NCI-H526 (cell line): ENCODE data around the gene KDM4B.

ENCODE experiments used
- DNase-seq, 2 experiments: peaks; one replicate each; lab custom pipeline; 2025; lab: John Stamatoyannopoulos, UW

Gene KDM4B

DNA sequence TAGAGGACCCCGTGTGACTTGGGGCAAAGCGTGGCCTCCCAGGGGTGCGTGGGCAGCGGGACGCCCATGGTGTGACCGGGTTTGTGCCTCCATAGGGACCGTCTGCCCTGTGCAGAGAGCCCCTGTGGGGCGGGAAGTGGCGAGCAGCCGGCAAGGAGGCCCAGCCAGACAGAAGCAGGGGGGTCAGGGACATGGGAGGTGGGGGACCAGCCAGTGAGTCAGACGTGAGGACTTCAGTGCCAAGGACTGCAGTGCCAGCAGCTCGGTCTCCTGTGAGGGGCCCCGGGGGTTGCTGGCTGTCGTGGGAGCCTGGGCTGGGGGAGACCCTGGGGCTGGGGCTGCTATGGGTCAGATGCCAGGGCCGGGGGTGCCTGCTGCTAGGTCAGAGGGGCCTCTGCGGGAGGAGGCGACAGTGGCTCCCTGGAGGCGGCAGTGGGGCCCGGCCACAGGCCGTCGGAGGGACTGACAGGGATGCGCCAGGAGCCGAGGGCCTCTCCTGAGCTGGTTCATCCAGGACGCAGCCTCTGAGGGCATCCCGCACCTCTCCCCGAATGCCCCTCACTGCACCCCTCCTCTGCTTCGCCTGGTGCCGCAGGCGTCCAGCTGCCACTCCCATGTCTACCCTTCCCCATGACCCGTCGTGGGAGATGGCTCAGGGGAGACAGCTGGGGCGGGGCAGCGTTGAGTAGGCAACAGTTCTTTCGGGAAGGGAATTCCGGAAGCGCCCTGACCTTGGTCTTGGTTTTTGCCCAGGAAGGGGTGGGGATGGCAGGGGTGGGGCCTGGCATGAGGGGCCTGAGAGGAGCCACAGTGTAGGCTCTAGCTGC is 80.0 kb downstream of the KDM4B start:
- no peak for DNase-seq

DNA sequence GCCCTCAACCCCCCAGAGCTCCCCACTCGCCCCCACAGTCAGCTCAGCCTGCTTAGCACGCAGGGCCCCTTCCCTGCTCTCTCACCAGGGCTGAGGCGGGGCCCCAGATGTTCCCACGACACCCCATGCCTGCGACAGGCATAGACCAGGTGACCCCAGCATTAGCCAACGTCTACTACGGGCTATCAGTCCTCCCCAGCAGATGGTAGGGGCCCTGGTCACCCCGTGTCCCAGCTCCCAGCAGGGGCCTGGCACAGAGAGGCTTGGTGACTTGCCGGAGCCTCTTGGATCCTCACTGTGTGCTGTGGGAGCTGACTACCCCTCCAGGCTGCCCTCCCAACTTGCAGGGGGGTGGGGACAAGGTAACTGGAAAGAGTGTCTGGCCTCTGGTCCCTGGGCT is 80.6 kb downstream of the KDM4B start:
- DNase-seq = no peak

DNA sequence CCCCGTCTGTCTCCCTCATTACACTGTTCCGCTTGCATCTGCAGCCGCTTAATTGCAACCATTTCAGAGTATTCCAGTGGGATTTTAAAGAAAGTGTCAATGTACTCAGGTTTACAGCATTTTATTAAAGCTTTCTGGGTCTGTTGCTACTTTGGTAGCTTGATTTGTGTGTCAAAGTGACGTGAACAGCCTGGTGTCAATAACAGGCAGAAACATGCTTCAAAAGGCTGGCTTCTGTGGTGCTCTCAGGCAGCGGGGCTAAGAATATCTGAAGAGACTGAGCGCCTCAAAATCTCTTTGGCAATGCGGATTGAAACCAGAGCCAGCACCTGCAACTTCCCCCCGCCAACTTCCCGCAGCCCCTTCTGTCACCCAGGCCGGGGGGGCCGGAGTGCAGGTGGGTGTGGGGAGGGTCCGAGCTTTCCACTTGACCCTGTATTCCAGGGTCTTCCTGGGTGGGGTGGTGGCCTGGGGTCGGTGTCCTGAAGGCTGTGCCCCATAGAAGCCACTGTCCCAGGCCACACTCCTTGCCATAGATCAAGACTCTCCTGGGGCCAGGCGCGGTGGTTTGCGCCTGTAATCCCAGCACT is 81.2 kb downstream of the KDM4B start:
- no peak for DNase-seq

DNA sequence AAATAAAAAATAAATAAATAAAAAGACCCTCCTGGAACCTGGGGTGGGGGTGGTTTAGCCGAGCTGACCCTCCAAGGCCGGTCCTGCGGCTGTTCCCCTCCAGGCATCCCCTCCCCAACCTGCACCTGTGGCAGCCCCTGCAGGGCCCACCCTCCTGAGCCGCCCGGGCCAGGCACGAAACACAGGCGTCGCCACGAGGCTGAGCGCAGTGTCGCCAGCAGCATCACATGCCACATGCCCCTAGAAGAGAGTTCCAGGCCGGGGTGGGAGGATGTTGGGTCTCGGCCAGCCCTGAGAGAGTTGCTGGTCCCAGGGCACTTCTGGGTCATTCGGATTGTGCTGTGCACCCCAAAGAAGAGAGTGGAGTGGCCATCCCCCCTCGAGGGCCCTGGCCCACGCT is 82.0 kb downstream of the KDM4B start:
- no peak for DNase-seq

GRCh38 chr19:5051619-5052018 is 82.7 kb downstream of the KDM4B start:
- DNase-seq = no peak

GRCh38 chr19:5052515-5052914 is 83.6 kb downstream of the KDM4B start:
- no peak for DNase-seq

DNA sequence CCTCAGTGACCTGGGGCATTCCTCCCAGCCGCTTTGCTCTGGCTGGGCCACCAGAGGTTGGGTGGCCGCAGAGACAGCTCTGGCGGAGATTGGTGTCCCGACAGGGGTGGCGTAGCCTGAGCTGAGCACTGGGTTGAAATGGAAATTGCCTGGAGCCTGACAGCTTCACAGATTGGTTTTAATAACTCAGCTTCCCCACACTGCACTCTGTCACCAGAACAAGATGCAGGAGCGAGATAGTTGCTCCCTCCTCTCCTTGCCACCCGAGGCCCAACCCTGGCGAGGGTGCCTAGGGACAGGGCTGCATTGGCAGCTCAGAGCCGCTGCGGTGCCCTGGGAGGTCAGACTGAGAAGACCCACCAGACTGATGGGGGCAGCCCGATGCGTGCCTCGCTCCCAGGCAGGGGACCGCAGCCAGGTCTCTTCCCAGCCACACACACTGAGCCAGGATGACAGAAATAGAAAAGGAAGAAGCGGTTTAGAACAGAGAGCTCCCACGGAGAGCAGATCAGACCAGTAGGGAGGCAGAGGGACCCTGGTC is 84.1 kb downstream of the KDM4B start:
- no peak for DNase-seq

DNA sequence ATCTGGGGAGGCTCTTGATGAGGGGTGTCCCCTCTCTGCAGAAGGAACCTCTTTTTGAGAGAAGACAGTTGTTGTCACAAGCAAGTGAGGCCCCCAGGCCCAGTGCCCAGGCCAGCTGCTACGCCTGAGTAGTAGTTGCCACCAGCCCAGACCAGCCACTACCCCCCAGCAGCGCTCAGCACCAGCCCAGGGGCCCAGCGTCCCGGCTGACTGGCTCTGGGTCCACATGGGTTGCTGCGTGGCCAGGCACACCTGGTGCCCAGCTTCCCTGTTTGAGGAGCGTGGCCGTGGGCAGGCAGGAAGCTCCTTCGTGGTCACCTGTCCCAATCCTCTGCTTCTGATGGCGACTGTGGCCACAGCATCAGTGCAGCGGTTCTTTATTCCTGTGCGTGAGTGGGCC is 84.7 kb downstream of the KDM4B start:
- DNase-seq = no peak

DNA sequence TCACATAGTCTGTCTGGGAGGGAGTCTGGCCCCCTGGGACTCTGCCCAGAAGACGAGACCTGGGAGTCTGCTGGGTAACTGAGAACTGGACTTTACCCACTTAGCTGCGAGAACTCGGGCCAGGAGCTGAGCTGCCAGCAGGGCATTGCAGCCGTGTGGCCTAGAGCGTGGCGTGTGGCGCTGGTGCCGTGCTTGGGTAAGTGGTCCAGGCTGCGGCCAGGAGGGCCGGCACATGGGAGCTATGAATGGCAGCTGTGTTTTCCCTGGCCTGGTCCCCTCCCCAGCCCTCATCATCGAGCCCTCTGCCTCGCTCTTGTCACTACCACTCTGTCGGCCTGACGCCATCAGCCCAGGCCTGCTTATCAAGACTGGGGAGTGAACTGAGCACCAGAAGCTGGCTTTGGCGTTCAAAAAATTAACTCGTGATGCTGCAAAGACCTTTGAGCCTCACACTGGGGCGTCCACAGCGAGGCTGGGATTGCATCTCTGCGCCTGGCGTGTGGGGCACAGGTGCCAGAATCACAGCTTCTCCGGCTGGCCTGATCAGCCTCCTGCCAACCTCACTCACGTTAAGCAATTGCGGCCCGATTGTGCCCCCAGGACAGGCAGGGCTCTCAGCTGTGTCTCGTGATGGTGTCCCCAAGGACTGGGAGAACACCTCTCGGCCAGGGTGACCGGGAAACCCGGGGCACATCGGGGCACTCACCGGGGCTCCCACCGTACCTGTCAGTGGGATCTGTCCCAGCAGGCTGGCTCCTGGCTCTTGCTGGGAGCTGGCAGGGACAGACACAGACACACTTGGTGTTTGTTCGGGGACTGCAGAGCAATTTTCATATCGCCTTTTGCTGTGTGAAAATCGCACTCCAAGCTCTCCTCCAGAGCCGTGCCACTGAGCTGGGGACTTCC is 85.9 kb downstream of the KDM4B start:
- DNase-seq = no peak

DNA sequence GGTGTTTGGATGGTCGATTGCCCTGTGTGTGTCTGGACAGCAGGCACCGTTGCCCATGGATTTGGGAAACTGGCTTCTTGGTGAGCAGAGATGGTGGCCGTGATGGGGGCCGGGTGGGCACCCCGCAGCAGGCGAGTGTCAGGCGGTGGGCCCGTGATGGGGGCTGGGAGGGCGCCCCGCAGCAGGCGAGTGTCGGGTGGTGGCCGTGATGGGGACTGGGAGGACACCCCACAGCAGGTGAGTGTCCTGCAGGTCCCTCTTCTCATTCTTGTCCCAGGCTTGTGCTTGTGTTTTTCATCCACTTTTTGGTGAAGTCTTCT is 86.5 kb downstream of the KDM4B start:
- DNase-seq = no peak

DNA sequence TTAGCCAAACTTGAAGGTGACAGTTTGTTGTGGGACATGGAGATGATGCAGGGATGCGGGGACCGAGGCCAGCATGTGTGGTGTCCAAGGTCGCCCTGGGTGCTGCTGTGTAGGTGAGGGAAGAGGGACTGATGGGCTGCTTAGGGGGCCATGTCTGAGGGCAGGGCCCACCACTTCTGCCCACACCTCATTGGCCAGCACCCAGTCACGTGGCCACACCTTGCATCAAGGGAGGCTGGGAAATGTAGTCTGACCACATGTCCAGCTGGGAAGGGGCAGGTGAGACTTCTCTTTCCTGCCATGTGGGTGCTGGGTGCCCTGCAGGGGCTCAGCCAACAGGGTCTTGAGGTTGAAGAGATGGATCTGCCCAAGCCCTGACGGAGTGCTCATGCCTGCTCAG is 88.9 kb downstream of the KDM4B start:
- peak in 1 of 2 experiments; percentile 24 for DNase-seq

- DNase-seq = no peak
These were observed 89.8 kb downstream of the KDM4B start for GRCh38 chr19:5058521-5059212.

GRCh38 chr19:5059213-5059574 is 90.3 kb downstream of the KDM4B start:
- no peak for DNase-seq

DNA sequence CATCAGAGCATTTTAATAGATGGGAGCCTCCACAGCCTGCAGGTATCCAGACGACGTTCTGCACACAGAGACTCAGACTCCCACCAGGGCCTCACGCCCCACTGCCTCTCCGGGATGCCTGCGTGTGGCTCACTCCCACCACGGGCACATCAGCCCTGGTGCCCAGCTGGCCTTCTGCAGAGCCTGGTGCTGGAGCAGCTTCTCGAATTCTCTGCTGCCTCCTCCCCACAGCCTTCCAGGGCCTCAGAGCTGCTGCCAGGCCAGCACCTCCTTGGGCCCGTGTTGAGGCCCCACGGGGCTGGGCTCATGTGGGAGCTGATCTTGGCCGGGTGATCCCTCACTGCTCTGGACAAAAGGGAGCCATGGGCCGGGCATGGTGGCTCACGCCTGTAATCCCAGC is 90.9 kb downstream of the KDM4B start:
- no peak for DNase-seq

- DNase-seq = no peak
These were observed 93.3 kb downstream of the KDM4B start for GRCh38 chr19:5062195-5062594.

GRCh38 chr19:5062799-5063198 is 93.9 kb downstream of the KDM4B start:
- no peak for DNase-seq

- no peak for DNase-seq
These were observed 95.1 kb downstream of the KDM4B start for GRCh38 chr19:5063873-5064645.

- no peak for DNase-seq
These were observed 96.0 kb downstream of the KDM4B start for GRCh38 chr19:5064896-5065295.

GRCh38 chr19:5065663-5066093 is 96.8 kb downstream of the KDM4B start:
- no peak for DNase-seq

- no peak for DNase-seq
These were observed 97.9 kb downstream of the KDM4B start for GRCh38 chr19:5066768-5067167.

- DNase-seq = no peak
These were observed 98.8 kb downstream of the KDM4B start for GRCh38 chr19:5067678-5068077.
